Ovary (tissue), 3 donors: ENCODE results near the gene SLC9A2.

Experiments used
- EP300 ChIP-seq: sonication (generic); formaldehyde crosslinking; IDR thresholded peaks from one replicate; pipeline ENCODE4 v1.6.1; 2017; ENCODE audit warnings: antibody characterized with exemption
- TF ChIP-seq, protein P1 (sequence below), 3 donors: fragments of 450-650 bp in 2 of 3; fragments of 200-600 bp in 1 of 3; IDR thresholded peaks; one replicate each; pipeline versions ENCODE4 v1.5.1 to v1.8.0; 2016 to 2022; ENCODE audit warnings: antibody characterized with exemption in 3 of 3, mild to moderate bottlenecking in 1 of 3
- donor health status: DM: no; HTN: no; CAD: no.

- TF ChIP-seq, protein P1, sequence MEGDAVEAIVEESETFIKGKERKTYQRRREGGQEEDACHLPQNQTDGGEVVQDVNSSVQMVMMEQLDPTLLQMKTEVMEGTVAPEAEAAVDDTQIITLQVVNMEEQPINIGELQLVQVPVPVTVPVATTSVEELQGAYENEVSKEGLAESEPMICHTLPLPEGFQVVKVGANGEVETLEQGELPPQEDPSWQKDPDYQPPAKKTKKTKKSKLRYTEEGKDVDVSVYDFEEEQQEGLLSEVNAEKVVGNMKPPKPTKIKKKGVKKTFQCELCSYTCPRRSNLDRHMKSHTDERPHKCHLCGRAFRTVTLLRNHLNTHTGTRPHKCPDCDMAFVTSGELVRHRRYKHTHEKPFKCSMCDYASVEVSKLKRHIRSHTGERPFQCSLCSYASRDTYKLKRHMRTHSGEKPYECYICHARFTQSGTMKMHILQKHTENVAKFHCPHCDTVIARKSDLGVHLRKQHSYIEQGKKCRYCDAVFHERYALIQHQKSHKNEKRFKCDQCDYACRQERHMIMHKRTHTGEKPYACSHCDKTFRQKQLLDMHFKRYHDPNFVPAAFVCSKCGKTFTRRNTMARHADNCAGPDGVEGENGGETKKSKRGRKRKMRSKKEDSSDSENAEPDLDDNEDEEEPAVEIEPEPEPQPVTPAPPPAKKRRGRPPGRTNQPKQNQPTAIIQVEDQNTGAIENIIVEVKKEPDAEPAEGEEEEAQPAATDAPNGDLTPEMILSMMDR (IDR thresholded peaks at IDR 0.05) = no peak
- no peak for TF ChIP-seq EP300
These were observed 116.2 kb downstream of the SLC9A2 start for GRCh38 chr2:102735416-102736109.
